Measurements from ENCODE around the gene PPP2R5C. TPM values are rescaled to one million over a fixed set of nuclear protein-coding genes. Genes with fewer than 3 reads are reported as not detected.

The PPP2R5C gene
- total and polyA plus RNA-seq, 2 of the 8 experiments (the other 6 are each of a cell fraction or from before 2014, with no cell fraction given) = 49.6 to 95.9 TPM

GRCh38 chr14:101820283-101820798 is 58.8 kb downstream of the PPP2R5C start:
- TF ChIP-seq KDM1A (IDR thresholded peaks at IDR 0.05; ENCODE audit: borderline replicate concordance, low read length) (no peak), SUZ12 (IDR thresholded peaks at IDR 0.05; ENCODE audit: low read length) (no peak), SAP30 (IDR thresholded peaks at IDR 0.05; ENCODE audit: insufficient read depth, insufficient replicate concordance, low read length) (no peak), KDM5A (IDR thresholded peaks at IDR 0.05; ENCODE audit: low read length) (no peak)
- Histone ChIP-seq H3K27me3 (replicated peaks in 1 of 4; ENCODE audit: control insufficient read depth in 3 of 4, extremely low read depth in 1 of 4, insufficient read depth in 3 of 4, low read length in 3 of 4) (no peaks in the 10 kb centered on the region), H3K27ac (ENCODE audit: low read depth, low read length) (no peak overlapping the region), H4K91ac (replicated peaks; ENCODE audit: insufficient read length, low read length) (no peak overlapping the region), H2BK12ac (ENCODE audit: low read depth, low read length) (no peak overlapping the region), H2BK20ac (ENCODE audit: low read length) (no peak overlapping the region), H4K8ac (ENCODE audit: extremely low read depth, insufficient read depth, low read length) (no peak overlapping the region), H2AFZ (ENCODE audit: low read length) (no peak overlapping the region), H3K9ac (replicated peaks in 1 of 4; ENCODE audit: extremely low read depth in 1 of 4, low read depth in 3 of 4, low read length in 3 of 4) (no peak overlapping the region), H2AK5ac (ENCODE audit: low read depth, low read length) (no peak overlapping the region), H3K79me1 (ENCODE audit: low read depth, low read length) (peaks cover 9% of the 10 kb centered on the region; the same call in 1 of the 2 replicates), H4K5ac (ENCODE audit: insufficient read length, low read depth, low read length) (no peak overlapping the region), H3K79me2 (ENCODE audit: control insufficient read depth in 1 of 2, insufficient read depth in 2 of 2, low read length in 2 of 2) (peaks cover 0 to 69% of the 10 kb centered on the region in 2 experiments; a peak in 3 of 4 replicates), H3K18ac (ENCODE audit: extremely low read depth, low read length) (no peak overlapping the region), H3K4me2 (ENCODE audit: insufficient read depth in 1 of 2, low read depth in 2 of 2, low read length in 2 of 2) (no peak overlapping the region), H3K4ac (replicated peaks; ENCODE audit: insufficient read length, low read depth, low read length) (no peak overlapping the region), H2BK120ac (replicated peaks; ENCODE audit: low read depth, low read length) (no peak overlapping the region), H3K9me3 (ENCODE audit: insufficient read depth in 2 of 2, low read depth in 1 of 2, low read length in 1 of 2) (no peaks in the 10 kb centered on the region), H3K23me2 (ENCODE audit: low read depth, low read length) (no peaks in the 10 kb centered on the region; the same call in 1 of the 2 replicates), H4K20me1 (replicated peaks in 1 of 2; ENCODE audit: control insufficient read depth in 1 of 2, insufficient read depth in 2 of 2, low read length in 2 of 2) (peaks cover 6 to 8% of the 10 kb centered on the region in 2 experiments), H3K14ac (ENCODE audit: insufficient read length) (no peak overlapping the region), H3K4me1 (replicated peaks in 1 of 4; ENCODE audit: control insufficient read depth in 3 of 4, insufficient read depth in 4 of 4, low read length in 3 of 4) (no peaks in the 10 kb centered on the region), H3K23ac (ENCODE audit: insufficient read length) (no peak overlapping the region), H3K4me3 (ENCODE audit: extremely low read depth in 1 of 4, insufficient read depth in 2 of 4, low read depth in 3 of 4, low read length in 4 of 4) (no peak overlapping the region), H3K56ac (replicated peaks; ENCODE audit: insufficient read length, low read depth, low read length) (no peak overlapping the region), H2BK15ac (ENCODE audit: low read length) (no peak overlapping the region), H3K36me3 (ENCODE audit: control insufficient read depth in 2 of 4, insufficient read depth in 4 of 4, low read length in 3 of 4) (peaks cover 0 to 3% (median 0%) of the 10 kb centered on the region in 4 experiments; a peak in 1 of 8 replicates), H2BK5ac (ENCODE audit: low read depth, low read length) (no peak overlapping the region)
- DNase-seq (ENCODE audit: low read depth in 1 of 2, low spot score in 2 of 2) (no peak), FAIRE-seq (no peak)
- ChIA-PET POLR2A (ENCODE audit: partially characterized antibody) (no interaction called here), CTCF (ENCODE audit: partially characterized antibody) (interaction anchor here (1.1 to 1.3 kb wide), 2 partner anchors 12 to 50 kb away, joined by 3 to 4 read pairs; no protein-coding TSS in a partner anchor)
- WGBS, 2 experiments (ENCODE audit: extremely low coverage in 1 of 2, insufficient coverage in 1 of 2, insufficient read length in 1 of 2, insufficient replicate concordance in 2 of 2, low coverage in 1 of 2, low lambda C conversion rate in 2 of 2, missing lambda C conversion rate in 1 of 2) = 95% methylated on average over 10 of the region's 10 CpGs; no CpG with 5 or more reads in 1 of the 2 experiments
